ENCODE data around the gene RAMP2.

The RAMP2 gene

DNA sequence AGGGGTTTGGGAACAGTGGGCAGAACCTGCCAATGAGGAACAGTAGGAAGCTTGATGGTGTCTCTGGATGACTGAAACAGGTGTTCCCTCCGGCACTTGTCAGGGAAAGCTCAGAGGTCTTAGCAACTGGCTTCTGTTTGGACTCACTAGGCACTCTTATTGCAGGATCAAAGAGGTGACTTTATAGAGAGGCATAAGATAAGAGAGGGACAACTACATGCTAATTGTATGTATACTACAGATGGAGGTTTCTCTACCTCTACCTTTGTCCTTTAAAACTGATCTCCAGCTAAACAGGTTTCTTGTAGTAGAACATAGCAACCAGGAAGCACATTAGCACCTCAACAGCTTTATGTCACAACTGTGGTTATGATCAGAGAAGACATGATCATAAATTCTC, 45.2 kb downstream of the RAMP2 start:
- no peaks in the 10 kb centered on the region for H3K9me3 ChIP-seq (ENCODE audit: insufficient read depth, low read depth, low read length)
- no peaks in the 10 kb centered on the region for H3K9me2 ChIP-seq (replicated peaks; ENCODE audit: low read depth, low read length)

DNA sequence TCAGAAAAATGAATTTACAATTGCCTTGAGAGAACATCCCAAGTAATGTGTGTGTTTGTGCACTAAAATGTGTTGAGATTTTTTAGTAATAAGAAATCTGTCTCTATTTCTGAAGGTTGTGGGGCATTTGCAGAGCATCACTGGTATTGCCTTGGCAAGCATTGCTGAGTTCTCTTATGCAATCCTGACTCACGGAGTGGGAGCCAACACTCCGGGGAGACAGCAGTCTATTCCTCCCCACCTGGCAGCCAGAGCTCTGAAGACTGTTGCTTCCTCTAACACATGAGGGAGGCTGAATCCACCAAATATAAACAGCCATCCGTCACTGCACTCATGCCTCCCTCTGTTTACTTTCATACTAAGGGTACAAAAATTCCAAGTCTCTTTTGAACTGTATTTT, 48.2 kb downstream of the RAMP2 start:
- no peak overlapping the region for H3K4me3 ChIP-seq (ENCODE audit: low read length, poor library complexity, severe bottlenecking)
- no peak overlapping the region for H3K9ac ChIP-seq (ENCODE audit: low read depth, low read length, poor library complexity, severe bottlenecking)
- no peaks in the 10 kb centered on the region for H3K79me2 ChIP-seq (ENCODE audit: insufficient read depth, low read length)
- H3K4me1 ChIP-seq (ENCODE audit: insufficient read depth, low read length, poor library complexity, severe bottlenecking) = no peaks in the 10 kb centered on the region
- no peaks in the 10 kb centered on the region for H3K27me3 ChIP-seq (ENCODE audit: insufficient read depth, low read length, poor library complexity, severe bottlenecking)
- no peak overlapping the region for H3K4me2 ChIP-seq (ENCODE audit: low read depth, low read length, poor library complexity, severe bottlenecking)
- H2AFZ ChIP-seq (ENCODE audit: low read length) = no peak overlapping the region
- H3K36me3 ChIP-seq (ENCODE audit: insufficient read depth, low read length) = peaks cover 17% of the 10 kb centered on the region; the same call in 1 of the 2 replicates
- no peaks in the 10 kb centered on the region for H4K20me1 ChIP-seq (ENCODE audit: insufficient read depth, low read length, poor library complexity, severe bottlenecking)
- no peaks in the 10 kb centered on the region for H3F3A ChIP-seq (ENCODE audit: low read depth)
- no peaks in the 10 kb centered on the region for H3K9me3 ChIP-seq (ENCODE audit: insufficient read depth, low read depth, low read length)
- H3K9me2 ChIP-seq (replicated peaks; ENCODE audit: low read depth, low read length) = no peaks in the 10 kb centered on the region
- TF ChIP-seq, protein P1, sequence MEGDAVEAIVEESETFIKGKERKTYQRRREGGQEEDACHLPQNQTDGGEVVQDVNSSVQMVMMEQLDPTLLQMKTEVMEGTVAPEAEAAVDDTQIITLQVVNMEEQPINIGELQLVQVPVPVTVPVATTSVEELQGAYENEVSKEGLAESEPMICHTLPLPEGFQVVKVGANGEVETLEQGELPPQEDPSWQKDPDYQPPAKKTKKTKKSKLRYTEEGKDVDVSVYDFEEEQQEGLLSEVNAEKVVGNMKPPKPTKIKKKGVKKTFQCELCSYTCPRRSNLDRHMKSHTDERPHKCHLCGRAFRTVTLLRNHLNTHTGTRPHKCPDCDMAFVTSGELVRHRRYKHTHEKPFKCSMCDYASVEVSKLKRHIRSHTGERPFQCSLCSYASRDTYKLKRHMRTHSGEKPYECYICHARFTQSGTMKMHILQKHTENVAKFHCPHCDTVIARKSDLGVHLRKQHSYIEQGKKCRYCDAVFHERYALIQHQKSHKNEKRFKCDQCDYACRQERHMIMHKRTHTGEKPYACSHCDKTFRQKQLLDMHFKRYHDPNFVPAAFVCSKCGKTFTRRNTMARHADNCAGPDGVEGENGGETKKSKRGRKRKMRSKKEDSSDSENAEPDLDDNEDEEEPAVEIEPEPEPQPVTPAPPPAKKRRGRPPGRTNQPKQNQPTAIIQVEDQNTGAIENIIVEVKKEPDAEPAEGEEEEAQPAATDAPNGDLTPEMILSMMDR (conservative IDR thresholded peaks at IDR 0.05; ENCODE audit: low read length) = no peak
- no peak for TF ChIP-seq EZH2phosphoT487 (IDR thresholded peaks at IDR 0.05; ENCODE audit: borderline replicate concordance)

More for the DNA sequence above, 45.2 kb downstream of the RAMP2 start:
- Histone ChIP-seq H3K27me3 (ENCODE audit: insufficient read depth, low read length, poor library complexity, severe bottlenecking) (no peaks in the 10 kb centered on the region), H3K9ac (ENCODE audit: low read depth, low read length, poor library complexity, severe bottlenecking) (no peak overlapping the region), H3F3A (ENCODE audit: low read depth) (no peaks in the 10 kb centered on the region), H3K36me3 (ENCODE audit: insufficient read depth, low read length) (peaks cover 7% of the 10 kb centered on the region; the same call in 1 of the 2 replicates), H2AFZ (ENCODE audit: low read length) (no peak overlapping the region), H3K4me1 (ENCODE audit: insufficient read depth, low read length, poor library complexity, severe bottlenecking) (no peaks in the 10 kb centered on the region), H4K20me1 (ENCODE audit: insufficient read depth, low read length, poor library complexity, severe bottlenecking) (no peaks in the 10 kb centered on the region), H3K4me2 (ENCODE audit: low read depth, low read length, poor library complexity, severe bottlenecking) (no peak overlapping the region), H3K4me3 (ENCODE audit: low read length, poor library complexity, severe bottlenecking) (no peak overlapping the region), H3K79me2 (ENCODE audit: insufficient read depth, low read length) (no peaks in the 10 kb centered on the region)
- no peak for TF ChIP-seq EZH2phosphoT487 (IDR thresholded peaks at IDR 0.05; ENCODE audit: borderline replicate concordance)
- TF ChIP-seq, protein P1 (conservative IDR thresholded peaks at IDR 0.05; ENCODE audit: low read length) = no peak

All from Loucy (cell line).